ENCODE data around the gene BARX2. TPM values are rescaled to one million over a fixed set of nuclear protein-coding genes. Genes with fewer than 3 reads are reported as not detected.

Gene BARX2
- polyA plus RNA-seq, 1 of the 3 experiments (the other 2 are of a cell fraction): not detected

DNA sequence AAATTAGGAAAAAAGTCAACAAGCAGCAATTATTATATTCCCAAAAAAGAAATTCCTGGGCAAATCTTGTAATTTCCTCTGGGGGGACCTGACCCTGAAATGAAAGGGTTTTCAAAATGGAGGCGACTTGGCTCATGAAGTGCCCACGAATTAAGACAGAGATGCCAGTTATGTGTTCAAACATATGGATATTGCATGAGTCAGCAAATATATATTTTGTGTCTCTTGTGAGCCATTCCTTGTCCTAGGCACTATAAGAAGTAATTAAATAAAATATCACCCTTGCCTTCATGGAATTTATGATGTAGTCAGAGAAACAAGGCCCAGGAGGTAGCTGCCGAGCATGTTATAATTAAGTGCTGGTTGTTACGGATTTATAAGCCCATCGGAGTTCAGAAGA, 68.6 kb downstream of the BARX2 start (continued):
- TF ChIP-seq, protein P1, sequence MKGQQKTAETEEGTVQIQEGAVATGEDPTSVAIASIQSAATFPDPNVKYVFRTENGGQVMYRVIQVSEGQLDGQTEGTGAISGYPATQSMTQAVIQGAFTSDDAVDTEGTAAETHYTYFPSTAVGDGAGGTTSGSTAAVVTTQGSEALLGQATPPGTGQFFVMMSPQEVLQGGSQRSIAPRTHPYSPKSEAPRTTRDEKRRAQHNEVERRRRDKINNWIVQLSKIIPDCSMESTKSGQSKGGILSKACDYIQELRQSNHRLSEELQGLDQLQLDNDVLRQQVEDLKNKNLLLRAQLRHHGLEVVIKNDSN (IDR thresholded peaks at IDR 0.05; ENCODE audit: borderline replicate concordance, low read depth): no peak
- TF ChIP-seq, protein P2, sequence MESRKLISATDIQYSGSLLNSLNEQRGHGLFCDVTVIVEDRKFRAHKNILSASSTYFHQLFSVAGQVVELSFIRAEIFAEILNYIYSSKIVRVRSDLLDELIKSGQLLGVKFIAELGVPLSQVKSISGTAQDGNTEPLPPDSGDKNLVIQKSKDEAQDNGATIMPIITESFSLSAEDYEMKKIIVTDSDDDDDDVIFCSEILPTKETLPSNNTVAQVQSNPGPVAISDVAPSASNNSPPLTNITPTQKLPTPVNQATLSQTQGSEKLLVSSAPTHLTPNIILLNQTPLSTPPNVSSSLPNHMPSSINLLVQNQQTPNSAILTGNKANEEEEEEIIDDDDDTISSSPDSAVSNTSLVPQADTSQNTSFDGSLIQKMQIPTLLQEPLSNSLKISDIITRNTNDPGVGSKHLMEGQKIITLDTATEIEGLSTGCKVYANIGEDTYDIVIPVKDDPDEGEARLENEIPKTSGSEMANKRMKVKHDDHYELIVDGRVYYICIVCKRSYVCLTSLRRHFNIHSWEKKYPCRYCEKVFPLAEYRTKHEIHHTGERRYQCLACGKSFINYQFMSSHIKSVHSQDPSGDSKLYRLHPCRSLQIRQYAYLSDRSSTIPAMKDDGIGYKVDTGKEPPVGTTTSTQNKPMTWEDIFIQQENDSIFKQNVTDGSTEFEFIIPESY (IDR thresholded peaks at IDR 0.05; ENCODE audit: borderline replicate concordance, low read depth): no peak
- TF ChIP-seq, protein P3, sequence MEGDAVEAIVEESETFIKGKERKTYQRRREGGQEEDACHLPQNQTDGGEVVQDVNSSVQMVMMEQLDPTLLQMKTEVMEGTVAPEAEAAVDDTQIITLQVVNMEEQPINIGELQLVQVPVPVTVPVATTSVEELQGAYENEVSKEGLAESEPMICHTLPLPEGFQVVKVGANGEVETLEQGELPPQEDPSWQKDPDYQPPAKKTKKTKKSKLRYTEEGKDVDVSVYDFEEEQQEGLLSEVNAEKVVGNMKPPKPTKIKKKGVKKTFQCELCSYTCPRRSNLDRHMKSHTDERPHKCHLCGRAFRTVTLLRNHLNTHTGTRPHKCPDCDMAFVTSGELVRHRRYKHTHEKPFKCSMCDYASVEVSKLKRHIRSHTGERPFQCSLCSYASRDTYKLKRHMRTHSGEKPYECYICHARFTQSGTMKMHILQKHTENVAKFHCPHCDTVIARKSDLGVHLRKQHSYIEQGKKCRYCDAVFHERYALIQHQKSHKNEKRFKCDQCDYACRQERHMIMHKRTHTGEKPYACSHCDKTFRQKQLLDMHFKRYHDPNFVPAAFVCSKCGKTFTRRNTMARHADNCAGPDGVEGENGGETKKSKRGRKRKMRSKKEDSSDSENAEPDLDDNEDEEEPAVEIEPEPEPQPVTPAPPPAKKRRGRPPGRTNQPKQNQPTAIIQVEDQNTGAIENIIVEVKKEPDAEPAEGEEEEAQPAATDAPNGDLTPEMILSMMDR (IDR thresholded peaks at IDR 0.05): no peak

DNA sequence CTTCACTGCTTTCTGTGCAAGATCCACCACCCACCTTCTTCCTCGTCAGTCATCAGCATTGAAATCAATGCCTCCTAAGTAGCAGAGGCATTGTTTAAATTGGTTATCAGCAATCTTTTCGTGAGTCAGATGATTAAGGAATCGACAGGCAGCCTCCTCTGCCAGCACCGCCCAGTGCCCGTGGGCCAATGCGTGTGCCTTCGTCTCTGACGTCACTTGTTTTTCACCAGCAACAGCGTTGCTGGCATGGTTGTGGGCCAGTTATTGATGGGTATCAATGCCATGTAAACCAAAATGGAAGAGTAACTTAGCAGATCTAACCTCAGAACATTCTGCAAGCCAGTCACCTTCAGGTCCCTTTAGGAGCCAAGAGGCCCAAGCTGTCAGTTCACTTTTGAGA, 69.6 kb downstream of the BARX2 start:
- TF ChIP-seq YY1 (IDR thresholded peaks at IDR 0.05; ENCODE audit: low read depth): no peak
- no peak for TF ChIP-seq SIN3A (IDR thresholded peaks at IDR 0.05; ENCODE audit: borderline replicate concordance, low read depth, low read length)
- TF ChIP-seq JUND (IDR thresholded peaks at IDR 0.05): no peak
- TF ChIP-seq RAD21 (IDR thresholded peaks at IDR 0.05; ENCODE audit: low read length): no peak
- TF ChIP-seq MEF2A (IDR thresholded peaks at IDR 0.05; ENCODE audit: borderline replicate concordance, low read depth): no peak
- TF ChIP-seq, protein P1 (IDR thresholded peaks at IDR 0.05; ENCODE audit: borderline replicate concordance, low read depth): no peak
- no peak for TF ChIP-seq RXRA (IDR thresholded peaks at IDR 0.05; ENCODE audit: borderline replicate concordance, low read depth)
- TF ChIP-seq, protein P4, sequence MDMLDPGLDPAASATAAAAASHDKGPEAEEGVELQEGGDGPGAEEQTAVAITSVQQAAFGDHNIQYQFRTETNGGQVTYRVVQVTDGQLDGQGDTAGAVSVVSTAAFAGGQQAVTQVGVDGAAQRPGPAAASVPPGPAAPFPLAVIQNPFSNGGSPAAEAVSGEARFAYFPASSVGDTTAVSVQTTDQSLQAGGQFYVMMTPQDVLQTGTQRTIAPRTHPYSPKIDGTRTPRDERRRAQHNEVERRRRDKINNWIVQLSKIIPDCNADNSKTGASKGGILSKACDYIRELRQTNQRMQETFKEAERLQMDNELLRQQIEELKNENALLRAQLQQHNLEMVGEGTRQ (IDR thresholded peaks at IDR 0.05; ENCODE audit: borderline replicate concordance, low read depth, low read length): no peak
- no peak for TF ChIP-seq CHD2 (IDR thresholded peaks at IDR 0.05; ENCODE audit: low read length, partially characterized antibody)
- TF ChIP-seq SMC3 (IDR thresholded peaks at IDR 0.05; ENCODE audit: low read depth, low read length): no peak
- TF ChIP-seq, protein P5, sequence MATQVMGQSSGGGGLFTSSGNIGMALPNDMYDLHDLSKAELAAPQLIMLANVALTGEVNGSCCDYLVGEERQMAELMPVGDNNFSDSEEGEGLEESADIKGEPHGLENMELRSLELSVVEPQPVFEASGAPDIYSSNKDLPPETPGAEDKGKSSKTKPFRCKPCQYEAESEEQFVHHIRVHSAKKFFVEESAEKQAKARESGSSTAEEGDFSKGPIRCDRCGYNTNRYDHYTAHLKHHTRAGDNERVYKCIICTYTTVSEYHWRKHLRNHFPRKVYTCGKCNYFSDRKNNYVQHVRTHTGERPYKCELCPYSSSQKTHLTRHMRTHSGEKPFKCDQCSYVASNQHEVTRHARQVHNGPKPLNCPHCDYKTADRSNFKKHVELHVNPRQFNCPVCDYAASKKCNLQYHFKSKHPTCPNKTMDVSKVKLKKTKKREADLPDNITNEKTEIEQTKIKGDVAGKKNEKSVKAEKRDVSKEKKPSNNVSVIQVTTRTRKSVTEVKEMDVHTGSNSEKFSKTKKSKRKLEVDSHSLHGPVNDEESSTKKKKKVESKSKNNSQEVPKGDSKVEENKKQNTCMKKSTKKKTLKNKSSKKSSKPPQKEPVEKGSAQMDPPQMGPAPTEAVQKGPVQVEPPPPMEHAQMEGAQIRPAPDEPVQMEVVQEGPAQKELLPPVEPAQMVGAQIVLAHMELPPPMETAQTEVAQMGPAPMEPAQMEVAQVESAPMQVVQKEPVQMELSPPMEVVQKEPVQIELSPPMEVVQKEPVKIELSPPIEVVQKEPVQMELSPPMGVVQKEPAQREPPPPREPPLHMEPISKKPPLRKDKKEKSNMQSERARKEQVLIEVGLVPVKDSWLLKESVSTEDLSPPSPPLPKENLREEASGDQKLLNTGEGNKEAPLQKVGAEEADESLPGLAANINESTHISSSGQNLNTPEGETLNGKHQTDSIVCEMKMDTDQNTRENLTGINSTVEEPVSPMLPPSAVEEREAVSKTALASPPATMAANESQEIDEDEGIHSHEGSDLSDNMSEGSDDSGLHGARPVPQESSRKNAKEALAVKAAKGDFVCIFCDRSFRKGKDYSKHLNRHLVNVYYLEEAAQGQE (IDR thresholded peaks at IDR 0.05; ENCODE audit: low read depth, low read length): no peak
- TF ChIP-seq, protein P6, sequence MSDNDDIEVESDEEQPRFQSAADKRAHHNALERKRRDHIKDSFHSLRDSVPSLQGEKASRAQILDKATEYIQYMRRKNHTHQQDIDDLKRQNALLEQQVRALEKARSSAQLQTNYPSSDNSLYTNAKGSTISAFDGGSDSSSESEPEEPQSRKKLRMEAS (IDR thresholded peaks at IDR 0.05; ENCODE audit: low read depth): no peak
- no peak for DNase-seq
- POLR2A ChIA-PET: no interaction called here
- Histone ChIP-seq H3K9ac (no peak overlapping the region), H3K27ac (ENCODE audit: low read depth in 2 of 2, low read length in 1 of 2) (no peak overlapping the region), H3K9me2 (no peaks in the 10 kb centered on the region), H4K20me1 (ENCODE audit: insufficient read depth) (no peaks in the 10 kb centered on the region), H3K4me3 (ENCODE audit: low read depth in 2 of 2, low read length in 1 of 2) (no peak overlapping the region), H3K9me3 (no peaks in the 10 kb centered on the region), H3K4me1 (ENCODE audit: control insufficient read depth in 1 of 2, insufficient read depth in 2 of 2, low read depth in 1 of 2, low read length in 1 of 2) (no peaks in the 10 kb centered on the region), H2AFZ (ENCODE audit: low read depth) (no peak overlapping the region), H3K27me3 (ENCODE audit: insufficient read depth) (no peaks in the 10 kb centered on the region), H3K4me2 (no peak overlapping the region), H3K79me2 (ENCODE audit: insufficient read depth) (no peaks in the 10 kb centered on the region), H3F3A (replicated peaks; ENCODE audit: insufficient read depth) (no peaks in the 10 kb centered on the region), H3K36me3 (replicated peaks in 1 of 2; ENCODE audit: control insufficient read depth in 1 of 2, insufficient read depth in 2 of 2, low read length in 1 of 2) (no peaks in the 10 kb centered on the region)
- 34% methylated on average over 8 of the region's 9 CpGs for WGBS (ENCODE audit: low lambda C conversion rate)
- CTCF ChIA-PET: no interaction called here
